D721Med (cell line): ENCODE results near the gene SSX2B.
"Not testable (repeated sequence)": the region's sequence is repeated elsewhere in the genome, so short reads cannot be mapped to it uniquely, and the experiment has no call there.

Experiments used
- DNase-seq: peaks from one replicate; pipeline ENCODE4 v3.0.0; 2011; ENCODE audit warnings: low spot score; ENCODE audit not compliant: insufficient read length
- FAIRE-seq: peaks from 2 replicates; lab custom pipeline; 2011; peaks lifted over from hg19 to GRCh38; lab: Jason Lieb, UNC

Gene SSX2B, protein sequence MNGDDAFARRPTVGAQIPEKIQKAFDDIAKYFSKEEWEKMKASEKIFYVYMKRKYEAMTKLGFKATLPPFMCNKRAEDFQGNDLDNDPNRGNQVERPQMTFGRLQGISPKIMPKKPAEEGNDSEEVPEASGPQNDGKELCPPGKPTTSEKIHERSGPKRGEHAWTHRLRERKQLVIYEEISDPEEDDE

GRCh38 chrX:52750952-52751351, at the start of gene SSX2B:
Gene SSX2B, plus strand, starts transcription at chrX:52751252. Its CDS starts 1,429 bp downstream, at chrX:52752681.
- FAIRE-seq, DNase-seq: not testable (repeated sequence)

GRCh38 chrX:52707078-52707477, 44.0 kb upstream of the SSX2B start, which contains the start of gene SSX2:
Gene SSX2, minus strand, starts transcription at chrX:52707178. Its CDS starts 1,429 bp downstream, at chrX:52705749.
- not testable (repeated sequence) for FAIRE-seq, DNase-seq

DNA sequence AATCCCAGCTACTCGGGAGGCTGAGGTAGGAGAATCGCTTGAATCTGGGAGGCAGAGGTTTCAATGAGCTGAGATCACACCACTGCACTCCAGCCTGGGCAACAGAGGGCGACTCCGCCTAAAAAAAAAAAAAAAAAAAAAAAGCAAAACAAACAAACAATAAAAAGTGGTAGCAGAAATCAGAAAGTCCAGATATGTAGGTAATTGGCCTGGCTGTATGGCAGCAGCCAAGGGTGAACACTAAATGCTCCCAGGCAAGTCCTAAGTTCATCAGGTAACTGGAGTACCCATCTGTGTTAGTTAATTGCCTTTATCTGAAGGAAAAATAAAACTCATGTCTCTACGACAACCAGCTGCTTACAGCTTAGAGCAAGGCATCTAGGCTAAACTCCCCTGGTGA, 14.9 kb downstream of the SSX2B start:
- not testable (repeated sequence) for FAIRE-seq, DNase-seq

GRCh38 chrX:52773504-52773903, 22.5 kb downstream of the SSX2B start:
- FAIRE-seq, DNase-seq: not testable (repeated sequence)

- DNase-seq, FAIRE-seq: not testable (repeated sequence)
Observed at GRCh38 chrX:52797327-52797726, 46.3 kb downstream of the SSX2B start, which contains the start of gene SPANXN5. Gene SPANXN5, minus strand, starts transcription at chrX:52797427. Its CDS starts 79 bp downstream, at chrX:52797348.

DNA sequence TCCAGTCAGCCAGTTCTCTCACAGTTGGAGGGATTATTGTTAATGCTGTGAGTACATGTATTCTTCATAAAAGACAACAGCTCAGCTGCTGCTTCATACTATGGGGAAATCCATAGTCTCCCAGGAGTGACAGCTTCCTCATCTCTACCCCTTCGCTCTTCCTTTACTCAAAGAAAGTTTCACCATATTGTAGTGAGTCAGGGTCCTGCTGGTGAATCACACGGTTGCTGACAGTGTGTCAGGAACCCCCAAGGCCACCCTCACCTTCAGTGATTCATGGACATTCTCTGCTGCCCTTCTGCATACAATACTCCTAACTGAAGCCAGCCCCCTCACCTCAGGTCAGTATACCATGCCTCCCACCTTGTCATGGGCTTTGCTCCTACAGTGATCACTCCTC, 53.8 kb downstream of the SSX2B start:
- not testable (repeated sequence) for FAIRE-seq, DNase-seq
